ENCODE data around the gene RILPL1.
"Not testable (repeated sequence)": the region's sequence is repeated elsewhere in the genome, so short reads cannot be mapped to it uniquely, and the experiment has no call there.

RILPL1 gene

GRCh38 chr12:123533672-123534643 is at the start of gene RILPL1:
Gene RILPL1 (minus strand): TSS chr12:123533719. CDS start chr12:123533482, 237 bp downstream.
- DNase-seq (ENCODE audit: low read depth in 1 of 2, low spot score in 1 of 2) = peak; percentile 14 to 37

GRCh38 chr12:123580772-123581171 is 47.3 kb upstream of the RILPL1 start:
- no peak for DNase-seq (ENCODE audit: low read depth in 1 of 2, low spot score in 1 of 2)

GRCh38 chr12:123578829-123579228 is 45.3 kb upstream of the RILPL1 start:
- DNase-seq (ENCODE audit: low read depth in 1 of 2, low spot score in 1 of 2) = not testable (repeated sequence)

- no peak for DNase-seq (ENCODE audit: low read depth in 1 of 2, low spot score in 1 of 2)
These were observed 44.7 kb upstream of the RILPL1 start for GRCh38 chr12:123578243-123578642.

GRCh38 chr12:123576611-123577010 is 43.1 kb upstream of the RILPL1 start:
- no peak for DNase-seq (ENCODE audit: low read depth in 1 of 2, low spot score in 1 of 2)

GRCh38 chr12:123573870-123574269 is 40.4 kb upstream of the RILPL1 start:
- no peak for DNase-seq (ENCODE audit: low read depth in 1 of 2, low spot score in 1 of 2)

GRCh38 chr12:123572391-123572790 is 38.9 kb upstream of the RILPL1 start:
- DNase-seq (ENCODE audit: low read depth in 1 of 2, low spot score in 1 of 2) = no peak

GRCh38 chr12:123571343-123571813 is 37.9 kb upstream of the RILPL1 start:
- no peak for DNase-seq (ENCODE audit: low read depth in 1 of 2, low spot score in 1 of 2)

- DNase-seq (ENCODE audit: low read depth in 1 of 2, low spot score in 1 of 2) = no peak
These were observed 25.9 kb upstream of the RILPL1 start for GRCh38 chr12:123559468-123559867.

GRCh38 chr12:123558487-123558886 is 25.0 kb upstream of the RILPL1 start:
- not testable (repeated sequence) for DNase-seq (ENCODE audit: low read depth in 1 of 2, low spot score in 1 of 2)

- DNase-seq (ENCODE audit: low read depth in 1 of 2, low spot score in 1 of 2) = not testable (repeated sequence)
These were observed 21.3 kb upstream of the RILPL1 start for GRCh38 chr12:123554843-123555242.

- not testable (repeated sequence) for DNase-seq (ENCODE audit: low read depth in 1 of 2, low spot score in 1 of 2)
These were observed 20.6 kb upstream of the RILPL1 start for GRCh38 chr12:123554136-123554535.

- DNase-seq (ENCODE audit: low read depth in 1 of 2, low spot score in 1 of 2) = no peak
These were observed 17.2 kb upstream of the RILPL1 start for GRCh38 chr12:123550700-123551099.

GRCh38 chr12:123548107-123548506 is 14.6 kb upstream of the RILPL1 start:
- no peak for DNase-seq (ENCODE audit: low read depth in 1 of 2, low spot score in 1 of 2)

GRCh38 chr12:123546281-123546680 is 12.8 kb upstream of the RILPL1 start:
- DNase-seq (ENCODE audit: low read depth in 1 of 2, low spot score in 1 of 2) = no peak

GRCh38 chr12:123543541-123543940 is 10.0 kb upstream of the RILPL1 start:
- DNase-seq (ENCODE audit: low read depth in 1 of 2, low spot score in 1 of 2) = no peak

- DNase-seq (ENCODE audit: low read depth in 1 of 2, low spot score in 1 of 2) = no peak
These were observed 7.6 kb upstream of the RILPL1 start for GRCh38 chr12:123540899-123541662.

- not testable (repeated sequence) for DNase-seq (ENCODE audit: low read depth in 1 of 2, low spot score in 1 of 2)
These were observed 2.4 kb upstream of the RILPL1 start for GRCh38 chr12:123535952-123536351.

GRCh38 chr12:123532808-123533649 is 490 bp downstream of the RILPL1 start:
- DNase-seq (ENCODE audit: low read depth in 1 of 2, low spot score in 1 of 2) = no peak

GRCh38 chr12:123532019-123532418 is 1.5 kb downstream of the RILPL1 start:
- no peak for DNase-seq (ENCODE audit: low read depth in 1 of 2, low spot score in 1 of 2)

GRCh38 chr12:123531091-123531490 is 2.4 kb downstream of the RILPL1 start:
- no peak for DNase-seq (ENCODE audit: low read depth in 1 of 2, low spot score in 1 of 2)

Measured in activated CD4-positive, alpha-beta T cell treated with anti-CD3 and anti-CD28 coated beads, Interleukin-2, amount 50 U/mL, for 24 hours (primary cell).